HepG2 (cell line): ENCODE results near the gene OR10V1. TPM values are rescaled to one million over a fixed set of nuclear protein-coding genes. Genes with fewer than 3 reads are reported as not detected.

Experiments
- ARID4A ChIP-seq: sonication (generic); formaldehyde crosslinking; IDR thresholded peaks from 2 replicates; pipeline ENCODE4 v1.5.0; 2020; ENCODE audit warnings: mild to moderate bottlenecking, missing genetic modification reagents, borderline replicate concordance
- HIVEP1 ChIP-seq: sonication (generic); formaldehyde crosslinking; IDR thresholded peaks from 2 replicates; pipeline ENCODE4 v1.4.0; 2020; ENCODE audit warnings: mild to moderate bottlenecking, missing genetic modification reagents
- IRF2 ChIP-seq: IDR thresholded peaks from 2 replicates; pipeline ENCODE4 v1.6.1; 2018; ENCODE audit warnings: missing genetic modification reagents, missing compliant biosample characterization
- KAT8 ChIP-seq: IDR thresholded peaks from 2 replicates; pipeline ENCODE4 v1.6.1; 2016; ENCODE audit warnings: missing genetic modification reagents, missing compliant biosample characterization
- NFIB ChIP-seq: sonication (generic); formaldehyde crosslinking; IDR thresholded peaks from 2 replicates; pipeline ENCODE4 v1.9.0; 2021; ENCODE audit warnings: missing genetic modification reagents, mild to moderate bottlenecking, borderline replicate concordance
- POGK ChIP-seq: sonication (generic); formaldehyde crosslinking; conservative IDR thresholded peaks from 2 replicates; pipeline ENCODE4 v1.8.0; 2022; ENCODE audit warnings: mild to moderate bottlenecking, moderate library complexity, missing genetic modification reagents
- TRIM22 ChIP-seq: fragments of 450-650 bp; IDR thresholded peaks from 2 replicates; pipeline ENCODE4 v1.6.1; 2017
- ZNF253 ChIP-seq: sonication (generic); formaldehyde crosslinking; IDR thresholded peaks from 2 replicates; pipeline ENCODE4 v1.8.0; 2022; ENCODE audit warnings: mild to moderate bottlenecking, missing genetic modification reagents, borderline replicate concordance
- ZNF30 ChIP-seq: sonication (generic); formaldehyde crosslinking; IDR thresholded peaks from 2 replicates; pipeline ENCODE4 v1.5.0; 2020; ENCODE audit warnings: mild to moderate bottlenecking, missing genetic modification reagents
- ZNF780A ChIP-seq: sonication (generic); formaldehyde crosslinking; IDR thresholded peaks from 2 replicates; pipeline ENCODE4 v1.8.0; 2022; ENCODE audit warnings: mild to moderate bottlenecking, missing genetic modification reagents, moderate library complexity
- ZSCAN30 ChIP-seq: sonication (generic); formaldehyde crosslinking; IDR thresholded peaks from 2 replicates; pipeline ENCODE4 v1.5.0; 2020; ENCODE audit warnings: mild to moderate bottlenecking, missing genetic modification reagents
- polyA plus RNA-seq, 8 experiments: library from polyadenylated mRNA; depleted of rRNA in 3 of 8; stranded (reverse) in 7 of 8; unstranded in 1 of 8; fragments of >200 nt; fragmentation: Illumina TruSeq in 4 of 8; extraction: Trizol in 4 of 8; gene quantifications; 2 replicates each; pipeline versions ENCODE4 v1.2.1 to v1.2.3, GENCODE V29; 2011 to 2016; ENCODE audit warnings: low read depth in 4 of 8, missing spikeins in 1 of 8, mixed read lengths in 1 of 8; ENCODE audit not compliant: insufficient read depth in 1 of 8
- total RNA-seq, 5 experiments: library from RNA; depleted of rRNA; stranded (reverse); fragments of >200 nt; fragmentation: Illumina TruSeq; extraction: Trizol; gene quantifications; 2 replicates each; pipeline ENCODE4 v1.2.3, GENCODE V29; 2016; ENCODE audit warnings: low read depth in 1 of 5
- TF ChIP-seq, protein P1 (sequence below): IDR thresholded peaks from 2 replicates; pipeline ENCODE4 v1.6.1; 2016; ENCODE audit warnings: low read depth
- TF ChIP-seq, protein P2 (sequence below): sonication (generic); formaldehyde crosslinking; IDR thresholded peaks from 2 replicates; pipeline ENCODE4 v1.4.0; 2020; ENCODE audit warnings: mild to moderate bottlenecking, low read depth, missing genetic modification reagents
- TF ChIP-seq, protein P3 (sequence below): sonication (generic); formaldehyde crosslinking; IDR thresholded peaks from 2 replicates; pipeline ENCODE4 v1.4.0; 2020; ENCODE audit warnings: mild to moderate bottlenecking, missing genetic modification reagents
- TF ChIP-seq, protein P4 (sequence below): sonication (generic); formaldehyde crosslinking; IDR thresholded peaks from 2 replicates; pipeline ENCODE4 v1.5.0; 2020; ENCODE audit warnings: missing genetic modification reagents, mild to moderate bottlenecking, borderline replicate concordance

Gene OR10V1
- total and polyA plus RNA-seq, 2 of the 13 experiments (the other 11 are each of a cell fraction or from before 2014, with no cell fraction given) = not detected

- TF ChIP-seq, protein P1, sequence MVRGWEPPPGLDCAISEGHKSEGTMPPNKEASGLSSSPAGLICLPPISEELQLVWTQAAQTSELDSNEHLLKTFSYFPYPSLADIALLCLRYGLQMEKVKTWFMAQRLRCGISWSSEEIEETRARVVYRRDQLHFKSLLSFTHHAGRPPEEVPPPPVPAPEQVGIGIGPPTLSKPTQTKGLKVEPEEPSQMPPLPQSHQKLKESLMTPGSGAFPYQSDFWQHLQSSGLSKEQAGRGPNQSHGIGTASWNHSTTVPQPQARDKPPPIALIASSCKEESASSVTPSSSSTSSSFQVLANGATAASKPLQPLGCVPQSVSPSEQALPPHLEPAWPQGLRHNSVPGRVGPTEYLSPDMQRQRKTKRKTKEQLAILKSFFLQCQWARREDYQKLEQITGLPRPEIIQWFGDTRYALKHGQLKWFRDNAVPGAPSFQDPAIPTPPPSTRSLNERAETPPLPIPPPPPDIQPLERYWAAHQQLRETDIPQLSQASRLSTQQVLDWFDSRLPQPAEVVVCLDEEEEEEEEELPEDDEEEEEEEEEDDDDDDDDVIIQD (CRISPR knock-in tag) = no peak
- TF ChIP-seq, protein P2, sequence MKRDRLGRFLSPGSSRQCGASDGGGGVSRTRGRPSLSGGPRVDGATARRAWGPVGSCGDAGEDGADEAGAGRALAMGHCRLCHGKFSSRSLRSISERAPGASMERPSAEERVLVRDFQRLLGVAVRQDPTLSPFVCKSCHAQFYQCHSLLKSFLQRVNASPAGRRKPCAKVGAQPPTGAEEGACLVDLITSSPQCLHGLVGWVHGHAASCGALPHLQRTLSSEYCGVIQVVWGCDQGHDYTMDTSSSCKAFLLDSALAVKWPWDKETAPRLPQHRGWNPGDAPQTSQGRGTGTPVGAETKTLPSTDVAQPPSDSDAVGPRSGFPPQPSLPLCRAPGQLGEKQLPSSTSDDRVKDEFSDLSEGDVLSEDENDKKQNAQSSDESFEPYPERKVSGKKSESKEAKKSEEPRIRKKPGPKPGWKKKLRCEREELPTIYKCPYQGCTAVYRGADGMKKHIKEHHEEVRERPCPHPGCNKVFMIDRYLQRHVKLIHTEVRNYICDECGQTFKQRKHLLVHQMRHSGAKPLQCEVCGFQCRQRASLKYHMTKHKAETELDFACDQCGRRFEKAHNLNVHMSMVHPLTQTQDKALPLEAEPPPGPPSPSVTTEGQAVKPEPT (CRISPR knock-in tag) = no peak
- TF ChIP-seq NFIB (CRISPR knock-in tag) = no peak
- no peak for TF ChIP-seq KAT8 (CRISPR knock-in tag)
- TF ChIP-seq, protein P3, sequence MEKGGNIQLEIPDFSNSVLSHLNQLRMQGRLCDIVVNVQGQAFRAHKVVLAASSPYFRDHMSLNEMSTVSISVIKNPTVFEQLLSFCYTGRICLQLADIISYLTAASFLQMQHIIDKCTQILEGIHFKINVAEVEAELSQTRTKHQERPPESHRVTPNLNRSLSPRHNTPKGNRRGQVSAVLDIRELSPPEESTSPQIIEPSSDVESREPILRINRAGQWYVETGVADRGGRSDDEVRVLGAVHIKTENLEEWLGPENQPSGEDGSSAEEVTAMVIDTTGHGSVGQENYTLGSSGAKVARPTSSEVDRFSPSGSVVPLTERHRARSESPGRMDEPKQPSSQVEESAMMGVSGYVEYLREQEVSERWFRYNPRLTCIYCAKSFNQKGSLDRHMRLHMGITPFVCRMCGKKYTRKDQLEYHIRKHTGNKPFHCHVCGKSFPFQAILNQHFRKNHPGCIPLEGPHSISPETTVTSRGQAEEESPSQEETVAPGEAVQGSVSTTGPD (CRISPR knock-in tag) = no peak
- TF ChIP-seq, protein P4, sequence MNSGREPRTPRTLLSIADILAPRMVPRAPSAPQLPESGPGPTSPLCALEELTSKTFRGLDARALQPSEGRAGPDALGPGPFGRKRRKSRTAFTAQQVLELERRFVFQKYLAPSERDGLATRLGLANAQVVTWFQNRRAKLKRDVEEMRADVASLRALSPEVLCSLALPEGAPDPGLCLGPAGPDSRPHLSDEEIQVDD (CRISPR knock-in tag) = no peak
- no peak for TF ChIP-seq ZNF780A (CRISPR knock-in tag)
- no peak for TF ChIP-seq IRF2
- TF ChIP-seq ZNF30 (CRISPR knock-in tag) = no peak
- no peak for TF ChIP-seq HIVEP1
- no peak for TF ChIP-seq TRIM22
- TF ChIP-seq ZSCAN30 (CRISPR knock-in tag) = no peak
- no peak for TF ChIP-seq ZNF253 (CRISPR knock-in tag)
- 0 out of 2 replicates have a peak, but pooled peaks have one; percentile 48 for TF ChIP-seq ARID4A (CRISPR knock-in tag)
- TF ChIP-seq POGK (CRISPR knock-in tag) = peak; percentile 53; the same call in 1 of the 2 replicates
These were observed 42.3 kb upstream of the OR10V1 start (continued) for GRCh38 chr11:59755701-59756557.
